Endothelial cell of umbilical vein (primary cell): Measurements from ENCODE around the gene DIP2C. TPM values are rescaled to one million over a fixed set of nuclear protein-coding genes. Genes with fewer than 3 reads are reported as not detected.

ENCODE experiments used
- BruUV-seq: library from RNA; stranded (reverse); fragments of 400-500 nt; replicated peaks from 2 replicates; lab custom pipeline; 2021; lab: Mats Ljungman, UMichigan
- CTCF ChIA-PET: fragments of 300-600, 350-600 bp; sonication (Branson Sonifier 250); formaldehyde crosslinking; loops from one replicate; lab custom pipeline; 2021; ENCODE audit warnings: antibody characterized with exemption, inconsistent platforms; lab: Charles Lee
- POLR2A ChIA-PET: fragments of 300-600, 350-600 bp; sonication (Branson Sonifier 250); formaldehyde crosslinking; loops from one replicate; lab custom pipeline; 2021; ENCODE audit warnings: antibody characterized with exemption, inconsistent platforms; lab: Charles Lee
- DNase-seq: peaks from one replicate; pipeline ENCODE4 v3.0.0-alpha.2; 2011; ENCODE audit warnings: low read depth, low spot score
- FAIRE-seq: peaks from 2 replicates; lab custom pipeline; 2011; peaks lifted over from hg19 to GRCh38; lab: Jason Lieb, UNC
- H2AFZ ChIP-seq: 2 replicates; pipeline ENCODE4 v1.6.0; 2012; ENCODE audit warnings: low read depth, low read length, control low read depth, inconsistent platforms
- H3K27ac ChIP-seq: 2 replicates; pipeline ENCODE4 v1.5.1; 2011; ENCODE audit warnings: low read depth, mild to moderate bottlenecking, control low read depth, low read length, moderate library complexity; ENCODE audit not compliant: insufficient read depth
- H3K27me3 ChIP-seq, 2 experiments: 2 replicates each; pipeline versions ENCODE4 v1.6.0 to v1.6.1; 2011; ENCODE audit warnings: low read length in 2 of 2, mixed read lengths in 1 of 2; ENCODE audit not compliant: control insufficient read depth in 2 of 2, insufficient read depth in 2 of 2
- H3K36me3 ChIP-seq, 2 experiments: 2 replicates in 1 of 2; 3 replicates in 1 of 2; pipeline ENCODE4 v1.5.1; 2011; ENCODE audit warnings: low read length in 2 of 2, mild to moderate bottlenecking in 1 of 2, moderate library complexity in 1 of 2; ENCODE audit not compliant: control insufficient read depth in 2 of 2, insufficient read depth in 2 of 2; ENCODE audit errors: extremely low read depth in 1 of 2
- H3K4me1 ChIP-seq: 3 replicates; pipeline ENCODE4 v1.5.1; 2011; ENCODE audit warnings: mild to moderate bottlenecking, low read length; ENCODE audit not compliant: control insufficient read depth, insufficient read depth; ENCODE audit errors: extremely low read depth
- H3K4me2 ChIP-seq: 2 replicates; pipeline ENCODE4 v1.6.1; 2011; ENCODE audit warnings: low read length, control low read depth, mixed read lengths; ENCODE audit not compliant: insufficient read depth
- H3K4me3 ChIP-seq, 3 experiments: fragments of 200-600 bp in 1 of 3; sonication (generic), shearing (Covaris generic) in 1 of 3; replicated peaks in 1 of 3; 2 replicates each; pipeline ENCODE4 v1.5.1; 2011 to 2016; ENCODE audit warnings: control low read depth in 3 of 3, low read length in 3 of 3, mild to moderate bottlenecking in 2 of 3, inconsistent platforms in 1 of 3, low read depth in 1 of 3, moderate library complexity in 1 of 3; ENCODE audit not compliant: insufficient read depth in 1 of 3
- H3K79me2 ChIP-seq: 2 replicates; pipeline ENCODE4 v1.6.0; 2012; ENCODE audit warnings: low read length, inconsistent platforms; ENCODE audit not compliant: control insufficient read depth, insufficient read depth
- H3K9ac ChIP-seq: replicated peaks from 2 replicates; pipeline ENCODE3; 2011; ENCODE audit warnings: low read length, control low read depth; ENCODE audit not compliant: insufficient read depth; ENCODE audit errors: extremely low read depth
- H3K9me1 ChIP-seq: replicated peaks from 3 replicates; pipeline ENCODE4 v1.6.0; 2011; ENCODE audit warnings: mild to moderate bottlenecking, low read length; ENCODE audit not compliant: control insufficient read depth, insufficient read depth; ENCODE audit errors: extremely low read depth
- H3K9me3 ChIP-seq: replicated peaks from 2 replicates; pipeline ENCODE4 v1.5.1; 2012; ENCODE audit warnings: low read length, inconsistent platforms; ENCODE audit not compliant: control insufficient read depth, insufficient read depth
- H4K20me1 ChIP-seq: replicated peaks from 2 replicates; pipeline ENCODE3; 2011; ENCODE audit warnings: mild to moderate bottlenecking, low read length; ENCODE audit not compliant: control insufficient read depth, insufficient read depth; ENCODE audit errors: extremely low read depth
- EZH2 ChIP-seq: IDR thresholded peaks from 2 replicates; pipeline ENCODE4 v1.6.1; 2012; ENCODE audit warnings: borderline replicate concordance, low read depth, mild to moderate bottlenecking, moderate library complexity, low read length, inconsistent platforms; ENCODE audit not compliant: severe bottlenecking
- FOS ChIP-seq: IDR thresholded peaks from 2 replicates; pipeline ENCODE4 v1.6.1; 2011; ENCODE audit warnings: mild to moderate bottlenecking, low read length, moderate library complexity, borderline replicate concordance; ENCODE audit not compliant: insufficient read depth
- JUN ChIP-seq: IDR thresholded peaks from 2 replicates; pipeline ENCODE4 v1.6.1; 2011; ENCODE audit warnings: borderline replicate concordance, low read depth; ENCODE audit not compliant: insufficient read length, insufficient read depth
- MAX ChIP-seq: IDR thresholded peaks from 2 replicates; pipeline ENCODE4 v1.6.1; 2011; ENCODE audit not compliant: insufficient read depth, insufficient read length
- MYC ChIP-seq: IDR thresholded peaks from one replicate; pipeline ENCODE4 v1.6.1; 2011; ENCODE audit warnings: mild to moderate bottlenecking, low read depth, low read length
- POLR2A ChIP-seq: IDR thresholded peaks from 2 replicates; pipeline ENCODE4 v1.6.1; 2012; ENCODE audit warnings: low read depth, mild to moderate bottlenecking, control low read depth, low read length
- POLR2AphosphoS5 ChIP-seq: IDR thresholded peaks from 2 replicates; pipeline ENCODE4 v1.6.1; 2012; ENCODE audit warnings: low read depth, mild to moderate bottlenecking, control low read depth, low read length, moderate library complexity; ENCODE audit not compliant: insufficient read depth
- dilution Hi-C: fragments of 300-500 bp; cut with MboI; formaldehyde crosslinking; loops from one replicate; pipeline ENCODE4 v1.15.0; 2019; ENCODE audit warnings: low sequenced_read_pairs; ENCODE audit not compliant: extremely low pct_ligation_motif_present
- intact Hi-C: fragments of 100-400 bp; cut with micrococcal nuclease; formaldehyde crosslinking; loops from one replicate; pipeline ENCODE4 v1.10.0; 2022
- polyA plus RNA-seq, 4 experiments: library from polyadenylated mRNA; depleted of rRNA in 3 of 4; stranded (reverse) in 3 of 4; unstranded in 1 of 4; fragments of >200 nt; gene quantifications; 2 replicates each; pipeline versions ENCODE4 v1.2.1 to v1.2.3, GENCODE V29; 2011 to 2012; ENCODE audit warnings: missing spikeins in 1 of 4
- total RNA-seq: library from RNA; stranded (reverse); gene quantifications from 2 replicates; pipeline ENCODE4 v1.2.3, GENCODE V29; 2021

Gene DIP2C
- total and polyA plus RNA-seq, 2 donors (not counting 3 experiments of a cell fraction or from before 2014, with no cell fraction given): 3.6 to 10.7 TPM

GRCh38 chr10:350981-351501 is 338.4 kb downstream of the DIP2C start:
- no peak for DNase-seq
- FAIRE-seq: no peak
- ChIA-PET CTCF (no interaction called here), POLR2A (no interaction called here)
- Histone ChIP-seq H4K20me1 (no peaks in the 10 kb centered on the region), H3K27me3 (no peaks in the 10 kb centered on the region), H3K79me2 (no peaks in the 10 kb centered on the region), H3K4me3 (no peak overlapping the region), H3K36me3 (no peaks in the 10 kb centered on the region), H3K9ac (no peak overlapping the region), H3K9me3 (no peaks in the 10 kb centered on the region), H3K4me2 (no peak overlapping the region), H2AFZ (no peak overlapping the region), H3K4me1 (no peaks in the 10 kb centered on the region), H3K9me1 (no peaks in the 10 kb centered on the region), H3K27ac (no peak overlapping the region)
- no TSS peak for BruUV-seq
- dilution Hi-C loops: no loop called here
- intact Hi-C loops: no loop called here
- no peak for TF ChIP-seq JUN
- no peak for TF ChIP-seq MYC
- no peak for TF ChIP-seq FOS

- POLR2A ChIA-PET: no interaction called here
These were observed 340.4 kb downstream of the DIP2C start for GRCh38 chr10:349081-349480.

More at GRCh38 chr10:349081-349480, 340.4 kb downstream of the DIP2C start:
- H4K20me1 ChIP-seq: no peaks in the 10 kb centered on the region
- TF ChIP-seq POLR2AphosphoS5: no peak
- TF ChIP-seq EZH2: no peak
- no peak for TF ChIP-seq FOS
- no peak for TF ChIP-seq JUN
- TF ChIP-seq MAX: no peak
- TF ChIP-seq POLR2A: no peak
- no peak for DNase-seq
- no peaks in the 10 kb centered on the region for H3K79me2 ChIP-seq
- H3K4me2 ChIP-seq: no peak overlapping the region
- H3K27ac ChIP-seq: no peak overlapping the region
- no peak overlapping the region for H3K4me3 ChIP-seq
- H3K9me3 ChIP-seq: no peaks in the 10 kb centered on the region
- dilution Hi-C loops: no loop called here
- CTCF ChIA-PET: interaction anchor here (1.3 kb wide), 1 partner anchor 29 kb away, joined by 4 read pairs; no protein-coding TSS in a partner anchor
- no TSS peak for BruUV-seq
- H2AFZ ChIP-seq: no peak overlapping the region
- H3K36me3 ChIP-seq: peaks cover 0 to 2% of the 10 kb centered on the region in 2 experiments
- intact Hi-C loops: no loop called here
- H3K27me3 ChIP-seq: no peaks in the 10 kb centered on the region
- H3K9me1 ChIP-seq: no peaks in the 10 kb centered on the region
- H3K9ac ChIP-seq: no peak overlapping the region
- no peak for FAIRE-seq
- no peaks in the 10 kb centered on the region for H3K4me1 ChIP-seq
